Peyer's patch (tissue), 4 donors: ENCODE results near the gene GPANK1.

Experiments
- POLR2A ChIP-seq, 2 donors: fragments of 450-650 bp; IDR thresholded peaks; one replicate each; pipeline ENCODE4 v1.5.1; 2017; ENCODE audit warnings: antibody characterized with exemption in 2 of 2, mild to moderate bottlenecking in 2 of 2, moderate library complexity in 2 of 2
- TF ChIP-seq, protein P1 (sequence below), 6 experiments: fragments of 450-650 bp in 4 of 6; fragments of 200-600 bp in 2 of 6; sonication (generic) in 1 of 6; IDR thresholded peaks; one replicate each; pipeline ENCODE4 v1.5.1; 2017 to 2019; ENCODE audit warnings: antibody characterized with exemption in 6 of 6, mild to moderate bottlenecking in 3 of 6, moderate library complexity in 1 of 6

DNA sequence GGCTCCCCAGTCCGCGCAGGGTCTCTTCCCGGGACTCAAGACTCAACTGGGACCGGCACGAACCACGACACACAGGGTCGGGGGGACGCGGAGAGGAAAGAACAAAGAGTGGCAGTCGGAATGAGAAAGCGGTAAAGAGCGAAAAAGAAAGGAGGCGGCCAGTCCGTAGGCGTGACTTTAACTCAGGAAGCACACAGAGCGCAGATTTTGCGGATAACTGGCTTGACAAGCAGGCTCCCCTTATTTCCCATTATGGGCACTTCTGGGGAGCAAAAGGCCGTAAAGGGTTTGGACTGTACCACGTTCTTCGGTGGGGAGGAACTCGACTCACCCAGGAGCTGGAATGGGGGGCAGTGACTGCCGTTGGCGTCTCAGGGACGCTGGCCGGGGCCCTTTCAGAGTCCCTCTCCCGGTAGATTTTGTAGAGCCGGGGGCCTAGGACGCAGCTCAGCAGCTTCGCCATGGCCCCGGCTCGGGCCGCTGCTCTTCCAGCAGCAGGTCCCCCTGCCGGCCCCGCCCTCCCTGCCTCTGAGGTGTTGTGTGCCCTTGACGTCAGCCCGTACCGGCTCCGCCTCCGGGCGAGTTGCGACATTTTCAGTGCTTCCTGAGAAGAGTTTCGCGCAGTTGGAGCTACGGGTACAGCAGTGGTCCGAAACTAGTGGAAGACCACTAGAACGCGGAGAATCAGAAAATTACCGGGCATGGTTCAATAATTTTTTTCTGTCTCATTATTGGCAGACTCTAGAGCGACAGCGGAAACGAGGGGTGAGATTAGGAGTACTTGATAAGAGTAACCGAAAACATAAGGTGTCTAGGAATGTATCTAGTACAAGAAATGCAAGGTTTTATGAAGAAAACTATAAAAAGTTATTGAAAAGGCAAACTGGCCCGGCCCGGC is 38.3 kb upstream of the GPANK1 start, which contains the start of gene ABHD16A:
- peak; percentile 94 to 97 for TF ChIP-seq POLR2A (IDR thresholded peaks at IDR 0.05)
- TF ChIP-seq, protein P1, sequence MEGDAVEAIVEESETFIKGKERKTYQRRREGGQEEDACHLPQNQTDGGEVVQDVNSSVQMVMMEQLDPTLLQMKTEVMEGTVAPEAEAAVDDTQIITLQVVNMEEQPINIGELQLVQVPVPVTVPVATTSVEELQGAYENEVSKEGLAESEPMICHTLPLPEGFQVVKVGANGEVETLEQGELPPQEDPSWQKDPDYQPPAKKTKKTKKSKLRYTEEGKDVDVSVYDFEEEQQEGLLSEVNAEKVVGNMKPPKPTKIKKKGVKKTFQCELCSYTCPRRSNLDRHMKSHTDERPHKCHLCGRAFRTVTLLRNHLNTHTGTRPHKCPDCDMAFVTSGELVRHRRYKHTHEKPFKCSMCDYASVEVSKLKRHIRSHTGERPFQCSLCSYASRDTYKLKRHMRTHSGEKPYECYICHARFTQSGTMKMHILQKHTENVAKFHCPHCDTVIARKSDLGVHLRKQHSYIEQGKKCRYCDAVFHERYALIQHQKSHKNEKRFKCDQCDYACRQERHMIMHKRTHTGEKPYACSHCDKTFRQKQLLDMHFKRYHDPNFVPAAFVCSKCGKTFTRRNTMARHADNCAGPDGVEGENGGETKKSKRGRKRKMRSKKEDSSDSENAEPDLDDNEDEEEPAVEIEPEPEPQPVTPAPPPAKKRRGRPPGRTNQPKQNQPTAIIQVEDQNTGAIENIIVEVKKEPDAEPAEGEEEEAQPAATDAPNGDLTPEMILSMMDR (IDR thresholded peaks at IDR 0.05), result peak in 5 of 6 experiments; percentile 18 to 35 (median 28)
